Thyroid gland (tissue), 4 donors: ENCODE measurements around the gene PLXNA4. TPM values are rescaled to one million over a fixed set of nuclear protein-coding genes. Genes with fewer than 3 reads are reported as not detected.

ENCODE experiments used
- DNase-seq, 2 donors: peaks; one replicate each; pipeline ENCODE4 v3.0.0-alpha.2; 2019
- H3K27ac ChIP-seq, 3 donors: fragments of 200-600 bp; sonication (generic); 1 replicate in 2 of 3; 2 replicates in 1 of 3; pipeline ENCODE4 v1.5.1; 2016 to 2019; ENCODE audit warnings: mild to moderate bottlenecking in 1 of 3, moderate library complexity in 1 of 3
- H3K27me3 ChIP-seq: fragments of 200-600 bp; sonication (generic); one replicate; pipeline ENCODE4 v1.5.1; 2019
- H3K36me3 ChIP-seq, 2 donors: fragments of 200-600 bp; sonication (generic); one replicate each; pipeline ENCODE4 v1.5.1; 2016 to 2019
- H3K4me1 ChIP-seq, 2 donors: fragments of 200-600 bp; sonication (generic); one replicate each; pipeline ENCODE4 v1.5.1; 2017 to 2019
- H3K4me3 ChIP-seq, 3 donors: fragments of 200-600 bp; sonication (generic); replicated peaks in 1 of 3; 1 replicate in 2 of 3; 2 replicates in 1 of 3; pipeline ENCODE4 v1.5.1; 2016; ENCODE audit warnings: mild to moderate bottlenecking in 1 of 3
- H3K9me3 ChIP-seq: fragments of 200-600 bp; sonication (generic); one replicate; pipeline ENCODE4 v1.5.1; 2017
- CTCF ChIP-seq, 6 experiments: fragments of 200-600 bp in 3 of 6; fragments of 450-650 bp in 3 of 6; sonication (generic) in 3 of 6; IDR thresholded peaks; one replicate each; pipeline ENCODE4 v1.5.1; 2016 to 2019; ENCODE audit warnings: antibody characterized with exemption in 6 of 6, mild to moderate bottlenecking in 2 of 6, inconsistent platforms in 1 of 6, moderate library complexity in 1 of 6
- POLR2A ChIP-seq, 2 donors: fragments of 450-650 bp; IDR thresholded peaks; one replicate each; pipeline ENCODE4 v1.6.1; 2017; ENCODE audit warnings: antibody characterized with exemption in 2 of 2, mild to moderate bottlenecking in 2 of 2, moderate library complexity in 1 of 2
- WGBS, 2 donors: methylation state at CpG; one replicate each; pipeline ENCODE4 v1.1.5; 2017; 5-methylcytosine and 5-hydroxymethylcytosine counted together
- intact Hi-C: fragments of 100-400 bp; cut with DNase I; formaldehyde crosslinking; loops from one replicate; pipeline ENCODE4 v1.15.1; 2023
- total RNA-seq, 4 donors: library from RNA; depleted of rRNA; stranded (reverse); fragments of >200 nt; gene quantifications; one replicate each; pipeline ENCODE4 v1.2.3, GENCODE V29; 2016

PLXNA4 gene
- total RNA-seq, 4 donors from 2014 or later = 1.3 to 8.3 (median 2.4) TPM

- WGBS, 2 donors = 80 to 87% methylated on average over 3 of the region's 3 CpGs
- no peak for TF ChIP-seq POLR2A (IDR thresholded peaks at IDR 0.05)
- no peak for TF ChIP-seq CTCF (IDR thresholded peaks at IDR 0.05)
- H3K27me3 ChIP-seq = no peaks in the 10 kb centered on the region
Observed at GRCh38 chr7:132125096-132125495, 451.2 kb downstream of the PLXNA4 start.

DNA sequence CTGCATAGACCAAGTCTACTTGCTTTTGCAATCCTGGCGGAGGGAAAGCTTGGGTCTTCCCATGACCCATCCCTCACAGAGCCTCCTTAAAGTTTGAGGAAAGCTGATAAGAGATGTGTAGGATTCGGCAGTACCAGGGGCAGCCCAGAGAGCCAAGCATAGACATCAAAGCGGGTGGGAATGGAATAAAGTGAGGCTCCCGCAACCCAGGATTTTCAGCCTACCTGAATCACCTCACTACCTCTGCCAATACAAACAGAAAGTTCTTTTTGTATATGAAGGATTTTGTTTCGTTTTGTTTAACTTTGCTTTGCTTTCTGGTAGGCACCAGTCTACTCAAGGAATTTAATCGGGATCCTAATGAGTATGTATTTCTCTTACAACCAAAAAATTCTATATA lies 451.7 kb downstream of the PLXNA4 start:
- TF ChIP-seq CTCF (IDR thresholded peaks at IDR 0.05) = no peak
- no peak for TF ChIP-seq POLR2A (IDR thresholded peaks at IDR 0.05)
- Histone ChIP-seq H3K36me3 (no peaks in the 10 kb centered on the region), H3K27ac (no peak overlapping the region), H3K4me1 (no peaks in the 10 kb centered on the region), H3K27me3 (no peaks in the 10 kb centered on the region), H3K9me3 (no peaks in the 10 kb centered on the region), H3K4me3 (no peak overlapping the region)
- 74 to 77% methylated on average over 6 of the region's 6 CpGs for WGBS, 2 donors
- intact Hi-C loops = no loop called here
- no peak for DNase-seq

More at GRCh38 chr7:132125096-132125495, 451.2 kb downstream of the PLXNA4 start:
- H3K4me3 ChIP-seq = no peak overlapping the region
- no peak overlapping the region for H3K27ac ChIP-seq
- DNase-seq = no peak
- H3K9me3 ChIP-seq = no peaks in the 10 kb centered on the region
- no peaks in the 10 kb centered on the region for H3K4me1 ChIP-seq
- intact Hi-C loops = no loop called here
- no peaks in the 10 kb centered on the region for H3K36me3 ChIP-seq

GRCh38 chr7:132123773-132124172 lies 452.5 kb downstream of the PLXNA4 start:
- Histone ChIP-seq H3K36me3 (no peaks in the 10 kb centered on the region), H3K4me1 (no peaks in the 10 kb centered on the region), H3K4me3 (no peak overlapping the region), H3K27me3 (no peaks in the 10 kb centered on the region), H3K27ac (no peak overlapping the region), H3K9me3 (no peaks in the 10 kb centered on the region)
- no peak for DNase-seq
- TF ChIP-seq CTCF (IDR thresholded peaks at IDR 0.05) (no peak), POLR2A (IDR thresholded peaks at IDR 0.05) (no peak)
- WGBS, 2 donors = 50 to 56% methylated on average over 7 of the region's 7 CpGs
- intact Hi-C loops = no loop called here

GRCh38 chr7:132122901-132123300 lies 453.4 kb downstream of the PLXNA4 start:
- DNase-seq = no peak
- Histone ChIP-seq H3K27ac (no peak overlapping the region), H3K27me3 (no peaks in the 10 kb centered on the region), H3K4me3 (no peak overlapping the region), H3K4me1 (no peaks in the 10 kb centered on the region), H3K36me3 (no peaks in the 10 kb centered on the region), H3K9me3 (no peaks in the 10 kb centered on the region)
- intact Hi-C loops = no loop called here
- WGBS, 2 donors = 87 to 88% methylated on average over 6 of the region's 6 CpGs
- TF ChIP-seq CTCF (IDR thresholded peaks at IDR 0.05) = no peak
- no peak for TF ChIP-seq POLR2A (IDR thresholded peaks at IDR 0.05)

DNA sequence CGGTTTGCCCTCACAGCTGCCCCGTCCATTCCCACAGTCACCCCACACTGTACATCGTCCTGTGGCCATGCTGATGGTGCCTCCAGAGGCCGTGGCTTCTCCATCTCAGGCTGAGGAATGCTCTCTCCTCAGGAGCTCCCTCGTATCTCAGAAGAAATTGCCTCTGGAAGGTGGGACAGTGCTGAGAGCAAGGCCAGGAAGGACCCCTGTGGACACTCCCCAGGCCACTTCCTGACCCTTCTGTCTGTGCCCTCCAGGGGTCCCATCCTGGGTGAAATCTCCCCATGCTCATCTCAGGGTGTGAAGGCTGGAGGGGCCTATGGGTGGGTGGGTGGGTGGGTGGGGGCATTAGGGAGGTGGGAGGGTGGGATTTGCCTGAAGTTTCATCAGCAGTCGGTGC lies 454.3 kb downstream of the PLXNA4 start:
- Histone ChIP-seq H3K36me3 (no peaks in the 10 kb centered on the region), H3K27ac (no peak overlapping the region), H3K9me3 (no peaks in the 10 kb centered on the region), H3K4me1 (no peaks in the 10 kb centered on the region), H3K27me3 (no peaks in the 10 kb centered on the region), H3K4me3 (no peak overlapping the region)
- TF ChIP-seq POLR2A (IDR thresholded peaks at IDR 0.05) (no peak), CTCF (IDR thresholded peaks at IDR 0.05) (no peak)
- WGBS, 2 donors = 84 to 86% methylated on average over 6 of the region's 6 CpGs
- intact Hi-C loops = no loop called here
- no peak for DNase-seq
